Uterus (tissue), 4 donors: ENCODE measurements around the gene PTPRE. TPM values are rescaled to one million over a fixed set of nuclear protein-coding genes. Genes with fewer than 3 reads are reported as not detected.

Experiments
- DNase-seq, 2 donors: peaks; one replicate each; pipeline ENCODE4 v3.0.0-alpha.2; 2019 to 2020
- H3K27ac ChIP-seq, 2 donors: fragments of 200-600 bp; sonication (generic); 1 replicate in 1 of 2; 2 replicates in 1 of 2; pipeline ENCODE4 v1.5.1; 2016 to 2018
- H3K27me3 ChIP-seq, 2 donors: fragments of 200-600 bp; sonication (generic); one replicate each; pipeline ENCODE4 v1.5.1; 2018 to 2019; ENCODE audit warnings: control low read depth in 1 of 2
- H3K36me3 ChIP-seq, 2 donors: fragments of 200-600 bp; sonication (generic); one replicate each; pipeline ENCODE4 v1.5.1; 2019; ENCODE audit warnings: control low read depth in 1 of 2
- H3K4me1 ChIP-seq, 2 donors: fragments of 200-600 bp; sonication (generic); one replicate each; pipeline ENCODE4 v1.5.1; 2018 to 2019; ENCODE audit warnings: control low read depth in 1 of 2
- H3K4me3 ChIP-seq, 2 donors: fragments of 200-600 bp; sonication (generic); 1 replicate in 1 of 2; 2 replicates in 1 of 2; pipeline ENCODE4 v1.5.1; 2018 to 2019; ENCODE audit warnings: mild to moderate bottlenecking in 1 of 2
- H3K9me3 ChIP-seq, 2 donors: fragments of 200-600 bp; sonication (generic); one replicate each; pipeline ENCODE4 v1.5.1; 2019; ENCODE audit warnings: control low read depth in 1 of 2
- CTCF ChIP-seq, 4 experiments: fragments of 200-600 bp in 2 of 4; fragments of 450-650 bp in 2 of 4; sonication (generic) in 2 of 4; IDR thresholded peaks; one replicate each; pipeline ENCODE4 v1.5.1; 2016 to 2019; ENCODE audit warnings: antibody characterized with exemption in 4 of 4, mild to moderate bottlenecking in 2 of 4, moderate library complexity in 1 of 4
- POLR2A ChIP-seq, 2 donors: fragments of 450-650 bp; IDR thresholded peaks; one replicate each; pipeline ENCODE4 v1.6.1; 2016; ENCODE audit warnings: antibody characterized with exemption in 2 of 2, mild to moderate bottlenecking in 1 of 2, moderate library complexity in 1 of 2
- intact Hi-C: fragments of 100-400 bp; cut with DNase I; formaldehyde crosslinking; loops from one replicate; pipeline ENCODE4 v1.15.1; 2023; ENCODE audit warnings: low total_unique reads
- total RNA-seq, 4 donors: library from RNA; depleted of rRNA in 3 of 4; stranded (reverse); fragments of >200 nt in 3 of 4; gene quantifications; one replicate each; pipeline versions ENCODE4 v1.1.0 to v1.2.4, GENCODE V29; 2014 to 2023
- donor health status: DM: yes; HTN: yes; CAD: no.

The PTPRE gene
- total RNA-seq, 4 donors from 2014 or later, result 9.4 to 18.9 (median 16.3) TPM

- Histone ChIP-seq H3K4me3 (no peak overlapping the region), H3K27ac (no peak overlapping the region), H3K27me3 (no peaks in the 10 kb centered on the region), H3K9me3 (no peaks in the 10 kb centered on the region), H3K36me3 (no peaks in the 10 kb centered on the region), H3K4me1 (no peaks in the 10 kb centered on the region)
- TF ChIP-seq POLR2A (IDR thresholded peaks at IDR 0.05), result no peak
- TF ChIP-seq CTCF (IDR thresholded peaks at IDR 0.05), result no peak
- intact Hi-C loops, result no loop called here
- DNase-seq, result no peak
Observed at GRCh38 chr10:127966875-127967274, 60.0 kb downstream of the PTPRE start.

DNA sequence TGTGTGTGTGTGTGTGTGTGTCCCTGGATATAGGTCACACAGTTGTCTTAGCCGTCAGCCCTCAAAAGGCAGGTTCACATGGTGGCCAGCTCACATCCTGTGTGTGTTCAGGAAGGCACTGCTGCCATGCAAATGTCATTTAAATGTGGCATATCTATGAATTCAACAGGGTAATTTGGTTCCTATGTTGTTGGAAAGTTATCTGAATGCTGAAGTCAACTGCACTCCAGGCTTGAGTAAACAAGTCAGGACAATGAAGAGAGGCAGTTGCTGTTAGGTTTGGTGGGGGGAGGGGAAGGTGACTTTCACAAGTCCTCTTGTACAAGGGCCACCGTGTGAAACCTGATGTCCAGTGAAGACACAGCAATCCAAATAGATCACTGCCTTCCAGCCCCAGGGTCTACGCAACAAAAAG lies 61.1 kb downstream of the PTPRE start:
- TF ChIP-seq CTCF (IDR thresholded peaks at IDR 0.05) (no peak), POLR2A (IDR thresholded peaks at IDR 0.05) (no peak)
- no peaks in the 10 kb centered on the region for H3K27me3 ChIP-seq
- no peaks in the 10 kb centered on the region for H3K4me1 ChIP-seq
- H3K27ac ChIP-seq, result no peak overlapping the region
- H3K36me3 ChIP-seq, result no peaks in the 10 kb centered on the region
- no peak for DNase-seq
- intact Hi-C loops, result no loop called here
- H3K4me3 ChIP-seq, result no peak overlapping the region
- no peaks in the 10 kb centered on the region for H3K9me3 ChIP-seq

DNA sequence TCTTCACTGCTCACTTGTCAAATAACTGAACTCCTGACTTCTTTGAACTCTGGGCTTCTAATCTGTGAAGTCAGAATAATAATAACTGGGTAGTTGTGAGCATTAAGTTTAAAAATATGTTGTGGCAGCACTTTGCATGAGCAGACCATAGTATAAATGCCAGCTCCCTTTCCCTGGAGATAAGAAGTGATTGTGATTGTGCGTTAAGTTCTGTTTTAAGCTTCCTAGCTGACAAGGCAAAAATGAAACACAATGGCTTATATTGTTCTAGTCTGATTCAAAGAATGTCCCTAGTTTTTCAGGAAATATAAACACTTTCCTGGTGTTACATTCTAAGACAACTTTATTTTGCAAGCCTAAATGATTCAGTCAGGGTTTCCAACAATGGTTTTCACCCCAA lies 61.8 kb downstream of the PTPRE start:
- intact Hi-C loops, result no loop called here
- no peaks in the 10 kb centered on the region for H3K9me3 ChIP-seq
- no peaks in the 10 kb centered on the region for H3K27me3 ChIP-seq
- H3K4me1 ChIP-seq, result no peaks in the 10 kb centered on the region
- H3K36me3 ChIP-seq, result no peaks in the 10 kb centered on the region
- no peak for TF ChIP-seq POLR2A (IDR thresholded peaks at IDR 0.05)
- TF ChIP-seq CTCF (IDR thresholded peaks at IDR 0.05), result no peak
- DNase-seq, result no peak
- H3K27ac ChIP-seq, result no peak overlapping the region
- no peak overlapping the region for H3K4me3 ChIP-seq

DNA sequence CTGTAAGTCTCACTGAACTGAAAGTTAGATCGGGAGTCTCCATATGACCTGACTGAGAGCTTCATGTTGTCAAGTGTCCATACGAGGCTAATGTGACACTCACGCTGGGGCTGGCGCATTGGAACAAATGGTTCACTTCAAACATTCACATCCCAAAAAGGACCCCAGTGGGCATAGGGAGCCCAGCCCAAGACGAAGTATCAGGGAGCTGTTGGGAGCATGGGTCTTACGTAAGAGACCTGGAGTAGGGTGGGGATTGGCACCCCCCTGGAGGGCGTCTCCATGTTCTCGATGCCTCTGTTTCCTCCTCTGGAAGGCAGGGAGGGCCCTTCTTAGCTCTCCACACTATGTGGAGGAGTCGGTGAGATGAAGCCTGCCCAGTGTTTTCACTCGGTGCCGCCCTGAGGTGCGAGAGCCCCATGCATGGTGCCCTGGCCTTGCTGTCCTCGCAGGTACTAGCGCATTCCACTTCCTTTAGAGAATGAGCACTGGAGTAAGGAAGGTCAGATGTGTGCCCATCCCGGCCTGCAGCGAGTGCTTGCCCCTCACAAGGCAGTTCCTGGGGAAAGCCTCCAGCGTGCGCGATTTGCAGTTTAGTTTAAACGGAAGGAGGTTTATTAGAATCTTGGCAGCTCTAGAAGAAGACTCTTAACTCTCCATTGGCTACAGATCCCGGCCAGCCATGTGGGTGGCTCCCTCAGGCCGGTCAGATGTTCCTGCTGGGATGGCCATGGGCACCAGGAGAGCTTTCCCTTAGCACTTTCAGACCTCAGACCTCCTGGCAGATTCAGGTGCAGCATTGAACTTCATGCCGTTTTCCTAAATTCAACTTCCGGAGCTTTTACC lies 64.4 kb downstream of the PTPRE start:
- Histone ChIP-seq H3K27me3 (no peaks in the 10 kb centered on the region), H3K27ac (no peak overlapping the region), H3K4me1 (no peaks in the 10 kb centered on the region), H3K4me3 (no peak overlapping the region), H3K9me3 (no peaks in the 10 kb centered on the region), H3K36me3 (no peaks in the 10 kb centered on the region)
- intact Hi-C loops, result no loop called here
- no peak for TF ChIP-seq POLR2A (IDR thresholded peaks at IDR 0.05)
- TF ChIP-seq CTCF (IDR thresholded peaks at IDR 0.05), result no peak
- DNase-seq, result no peak

DNA sequence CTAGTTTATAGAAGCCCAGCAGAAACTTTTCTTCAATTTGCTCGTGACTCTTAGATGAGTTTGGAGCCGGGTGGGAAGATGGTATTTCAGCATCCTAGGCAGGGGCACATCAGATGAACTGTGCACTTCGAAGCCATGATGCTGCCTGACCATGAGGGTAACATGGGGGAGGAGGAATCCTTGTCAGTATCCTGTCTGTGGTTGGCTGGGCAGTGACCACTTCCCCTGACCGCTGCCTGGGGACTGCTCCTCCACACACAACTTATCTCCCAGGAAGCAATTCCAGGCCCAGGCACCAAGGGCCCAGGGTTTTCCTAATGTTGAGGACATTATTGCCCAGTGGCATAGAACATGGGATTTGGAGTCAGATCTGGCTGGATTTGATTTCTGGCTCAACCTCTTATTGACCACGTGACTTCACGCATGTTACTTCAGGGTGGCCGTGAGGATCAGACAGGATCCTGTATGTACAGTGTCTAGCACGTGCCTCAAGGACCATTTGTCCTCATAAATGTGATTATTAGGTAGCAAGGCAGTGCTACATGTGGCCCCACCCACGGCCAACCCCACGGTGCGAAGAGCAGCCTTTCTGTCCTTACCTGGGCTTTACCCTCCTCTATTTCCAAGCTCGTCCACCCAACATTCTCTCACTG lies 65.2 kb downstream of the PTPRE start:
- no peak for DNase-seq
- H3K27me3 ChIP-seq, result no peaks in the 10 kb centered on the region
- no peaks in the 10 kb centered on the region for H3K9me3 ChIP-seq
- H3K4me1 ChIP-seq, result no peaks in the 10 kb centered on the region
- no peak overlapping the region for H3K27ac ChIP-seq
- no peak overlapping the region for H3K4me3 ChIP-seq
- intact Hi-C loops, result no loop called here
- no peak for TF ChIP-seq POLR2A (IDR thresholded peaks at IDR 0.05)
- H3K36me3 ChIP-seq, result no peaks in the 10 kb centered on the region
